Right renal cortex interstitium (tissue), 3 donors: ENCODE data around the gene LACTB. TPM values are rescaled to one million over a fixed set of nuclear protein-coding genes. Genes with fewer than 3 reads are reported as not detected.

ENCODE experiments used
- DNase-seq, 3 donors: peaks; one replicate each; pipeline ENCODE4 v3.0.0-alpha.2; 2013; ENCODE audit warnings: low read depth in 3 of 3, low spot score in 2 of 3
- polyA plus RNA-seq, 3 donors: library from polyadenylated mRNA; unstranded; fragments of 120-200 nt; gene quantifications; one replicate each; pipeline ENCODE4 v1.2.1, GENCODE V29; 2013; ENCODE audit not compliant: insufficient read length in 3 of 3

Gene LACTB, protein sequence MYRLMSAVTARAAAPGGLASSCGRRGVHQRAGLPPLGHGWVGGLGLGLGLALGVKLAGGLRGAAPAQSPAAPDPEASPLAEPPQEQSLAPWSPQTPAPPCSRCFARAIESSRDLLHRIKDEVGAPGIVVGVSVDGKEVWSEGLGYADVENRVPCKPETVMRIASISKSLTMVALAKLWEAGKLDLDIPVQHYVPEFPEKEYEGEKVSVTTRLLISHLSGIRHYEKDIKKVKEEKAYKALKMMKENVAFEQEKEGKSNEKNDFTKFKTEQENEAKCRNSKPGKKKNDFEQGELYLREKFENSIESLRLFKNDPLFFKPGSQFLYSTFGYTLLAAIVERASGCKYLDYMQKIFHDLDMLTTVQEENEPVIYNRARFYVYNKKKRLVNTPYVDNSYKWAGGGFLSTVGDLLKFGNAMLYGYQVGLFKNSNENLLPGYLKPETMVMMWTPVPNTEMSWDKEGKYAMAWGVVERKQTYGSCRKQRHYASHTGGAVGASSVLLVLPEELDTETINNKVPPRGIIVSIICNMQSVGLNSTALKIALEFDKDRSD
- 10 to 100 TPM; 18.3 to 23.7 (median 22.6) TPM for polyA plus RNA-seq

DNA sequence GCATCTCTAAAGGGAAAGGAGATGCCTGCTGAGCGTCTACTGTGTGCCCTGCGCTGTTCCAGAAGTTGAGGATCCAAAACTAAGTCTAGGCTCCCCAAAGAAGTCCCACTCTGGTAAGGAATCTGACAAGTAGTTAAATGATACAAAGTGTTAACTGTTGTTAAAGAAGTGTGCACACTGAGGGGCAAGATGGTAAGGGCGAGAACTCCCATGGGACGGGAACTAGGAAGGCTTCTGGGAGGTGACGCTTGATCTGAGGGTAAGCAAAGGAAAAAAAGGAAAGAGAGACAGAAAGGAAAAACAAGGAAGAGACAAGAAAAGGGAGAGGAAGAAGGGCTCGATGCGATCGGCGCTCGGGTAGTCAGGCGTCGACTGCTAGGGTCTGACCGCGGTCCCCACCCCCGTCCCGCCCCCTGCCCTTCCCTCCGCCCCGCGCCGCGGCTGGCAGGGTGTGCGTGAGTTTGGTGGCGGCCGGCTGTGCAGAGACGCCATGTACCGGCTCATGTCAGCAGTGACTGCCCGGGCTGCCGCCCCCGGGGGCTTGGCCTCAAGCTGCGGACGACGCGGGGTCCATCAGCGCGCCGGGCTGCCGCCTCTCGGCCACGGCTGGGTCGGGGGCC, at the start of gene LACTB:
TSS of gene LACTB (plus strand) at position 480 of the 620 bp plus-strand sequence. CDS start at position 491, 11 bp downstream.
- peak; percentile 52 to 84 (median 69) for DNase-seq

DNA sequence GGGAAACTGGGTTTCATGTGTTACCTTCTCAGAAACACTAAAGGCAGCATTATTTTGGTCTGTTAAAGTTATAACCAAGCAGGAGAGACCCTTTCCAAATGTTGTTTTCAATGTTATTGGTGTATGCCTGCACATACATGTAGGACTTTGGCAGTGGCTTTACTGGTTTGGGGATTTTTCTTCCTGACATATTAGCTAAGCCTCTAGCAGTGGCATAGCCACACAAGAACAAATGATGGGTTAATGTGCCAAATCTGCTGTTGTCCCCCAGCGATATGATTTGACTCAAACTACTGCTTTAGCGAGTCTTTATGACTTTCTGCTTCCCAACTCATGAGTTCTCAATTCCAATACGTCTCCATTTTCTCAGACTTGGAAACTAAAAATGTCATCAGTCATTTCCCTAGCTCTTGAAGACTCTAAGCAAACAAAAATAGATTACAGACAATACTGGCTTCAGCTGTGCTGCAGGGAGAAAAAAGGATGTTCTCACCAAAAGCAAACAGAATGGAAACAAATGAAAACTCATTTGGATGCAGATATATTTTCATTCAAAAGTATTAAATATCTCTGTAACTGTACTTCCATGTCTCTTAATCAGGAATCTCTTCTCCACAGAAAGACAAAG, 49.5 kb upstream of the LACTB start:
- DNase-seq, result no peak

DNA sequence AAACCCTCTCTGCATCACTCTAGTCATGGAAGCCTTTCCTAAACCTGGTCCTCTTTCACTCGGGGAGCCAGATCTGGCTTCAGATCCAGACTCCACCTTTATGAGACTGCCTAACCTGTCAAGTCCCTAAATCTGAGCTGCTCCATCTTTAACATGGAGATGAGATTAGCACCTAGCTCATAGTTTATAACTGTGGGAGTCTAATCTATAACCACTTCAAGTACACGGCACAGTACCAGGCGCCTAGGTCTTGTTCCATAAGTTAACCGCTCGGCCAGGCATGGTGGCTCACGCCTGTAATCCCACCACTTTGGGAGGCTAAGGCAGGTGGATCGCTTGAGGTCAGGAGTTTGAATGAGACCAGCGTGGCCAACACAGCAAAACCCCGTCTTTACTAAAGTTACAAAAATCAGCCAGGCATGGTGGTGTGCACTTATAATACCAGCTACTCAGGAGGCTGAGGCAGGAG, 48.8 kb upstream of the LACTB start:
- no peak for DNase-seq

DNA sequence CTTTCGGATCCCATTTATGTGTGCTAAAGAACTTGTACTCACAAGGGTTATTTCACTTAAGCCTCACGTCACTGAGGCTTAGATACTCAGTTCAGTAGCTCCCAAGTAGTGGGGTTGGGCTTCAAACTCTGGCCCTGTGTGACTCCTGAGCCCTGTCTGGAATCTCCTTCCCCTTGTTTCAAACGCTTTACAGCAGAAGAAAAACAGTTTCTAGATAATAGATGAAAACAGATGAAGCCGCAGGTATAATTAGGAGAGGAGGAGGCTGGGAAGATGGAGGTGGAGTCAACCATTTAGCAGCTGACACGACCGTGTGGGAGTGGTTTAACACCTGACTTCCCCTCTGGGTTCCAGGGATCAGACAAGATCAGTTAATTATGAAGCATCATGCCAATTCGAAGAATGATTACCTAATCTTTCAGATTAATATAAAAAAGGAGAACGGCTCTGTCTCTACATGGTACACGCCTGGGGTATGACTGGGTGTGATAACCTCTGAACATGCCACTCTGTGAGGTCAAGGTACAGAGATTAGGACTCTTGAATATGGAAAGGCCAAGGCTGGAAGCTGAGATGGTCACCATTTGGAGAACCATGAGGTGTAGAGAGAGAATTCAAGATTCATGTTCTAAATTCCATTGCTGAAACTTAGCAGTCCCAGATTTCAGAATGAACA, 48.0 kb upstream of the LACTB start:
- no peak for DNase-seq

DNA sequence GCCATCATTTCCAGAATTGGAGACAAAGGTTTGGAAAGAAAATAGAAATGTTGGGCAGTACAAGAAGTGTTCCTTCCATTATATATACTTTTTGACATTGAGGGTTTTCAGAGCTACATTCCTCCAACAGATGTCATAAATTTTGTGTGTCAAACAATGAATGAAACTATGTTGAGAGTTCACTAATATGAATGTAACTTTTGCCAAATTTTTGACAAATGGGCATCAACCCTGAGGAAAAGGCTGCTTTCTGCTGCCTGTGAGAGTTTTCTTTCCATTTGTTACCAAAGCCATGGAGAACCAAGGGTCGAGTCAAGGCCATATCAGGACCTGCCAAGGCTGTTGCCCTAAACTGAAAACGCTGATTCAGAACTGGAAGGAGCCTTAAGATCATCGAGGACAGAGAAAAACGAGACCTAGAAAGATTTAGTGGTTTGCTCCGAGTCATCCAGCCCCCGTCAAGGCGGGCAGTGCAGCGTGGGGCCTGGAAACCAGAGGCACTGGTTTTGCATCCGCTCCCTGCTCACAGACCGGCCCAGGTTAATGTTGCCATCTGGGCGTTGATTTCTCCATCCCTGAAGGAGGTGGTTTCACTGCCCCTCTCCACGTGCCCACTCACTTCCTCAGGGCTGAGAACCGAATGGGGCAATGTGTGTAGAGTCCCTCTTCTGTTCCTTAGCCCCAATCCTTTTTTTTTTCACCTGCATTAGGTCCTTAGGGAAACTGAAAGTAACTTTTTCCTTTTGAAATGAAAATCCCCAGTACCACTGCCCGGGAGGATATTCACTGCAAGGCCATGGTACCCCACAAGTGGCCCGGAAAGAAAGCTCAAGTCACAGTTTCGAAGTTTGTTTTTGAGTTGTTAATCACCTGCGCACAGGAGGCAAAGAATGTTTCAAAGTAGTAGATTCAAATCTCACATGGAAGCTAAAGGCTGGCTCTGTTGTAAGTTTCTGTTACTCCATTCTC, 46.4 kb upstream of the LACTB start:
- DNase-seq, result no peak

DNA sequence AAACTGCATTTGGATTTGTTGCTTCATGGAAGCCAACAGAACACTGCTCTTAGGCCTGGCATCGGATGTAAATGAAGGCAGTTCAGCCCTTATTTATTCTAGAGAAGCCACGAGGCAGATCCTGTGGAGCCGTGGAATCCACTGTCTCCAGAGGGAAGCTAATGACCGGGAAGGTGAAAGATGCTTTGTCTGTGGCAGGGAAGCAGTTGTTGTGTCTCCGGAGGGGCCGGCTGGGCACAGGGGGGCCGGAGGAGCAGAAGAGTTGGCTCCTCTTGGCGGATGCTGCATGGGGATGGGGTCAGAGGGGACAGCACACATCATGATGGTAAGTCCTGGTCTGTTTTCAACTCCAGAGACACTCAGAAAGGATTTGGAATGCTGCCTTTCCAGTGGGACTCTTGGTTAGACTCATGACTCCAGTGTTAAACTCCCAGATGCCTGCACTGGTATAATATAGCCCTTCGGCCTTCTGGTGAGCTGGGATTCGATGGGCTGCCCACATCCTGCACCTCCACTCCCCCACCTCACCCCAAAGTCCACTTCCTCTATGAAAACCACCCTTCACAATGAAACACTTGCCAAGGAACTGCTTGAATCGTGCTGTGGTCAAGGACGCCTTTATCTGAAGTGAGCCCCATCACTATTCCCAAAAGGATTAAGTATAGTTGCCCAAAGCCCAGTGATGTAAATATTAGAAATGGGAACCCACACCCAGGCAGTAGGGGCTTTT, 45.5 kb upstream of the LACTB start:
- DNase-seq, result no peak

DNA sequence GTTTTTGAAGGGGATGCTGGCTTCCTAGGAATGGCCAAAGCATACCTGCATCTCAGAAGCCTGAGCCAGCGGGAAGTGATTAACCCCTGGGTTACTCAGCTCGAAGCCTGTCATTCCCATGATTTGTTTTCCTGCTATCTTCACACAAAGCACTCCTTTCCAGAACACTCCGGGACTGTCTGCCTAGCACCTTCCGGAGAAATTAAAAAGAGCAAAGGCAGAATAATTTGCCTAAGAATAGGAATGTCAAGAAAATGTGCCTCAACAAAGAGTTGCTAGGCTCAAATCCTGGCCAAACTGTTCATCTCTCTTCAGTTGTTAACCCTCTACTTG, 45.0 kb upstream of the LACTB start:
- DNase-seq, result no peak

DNA sequence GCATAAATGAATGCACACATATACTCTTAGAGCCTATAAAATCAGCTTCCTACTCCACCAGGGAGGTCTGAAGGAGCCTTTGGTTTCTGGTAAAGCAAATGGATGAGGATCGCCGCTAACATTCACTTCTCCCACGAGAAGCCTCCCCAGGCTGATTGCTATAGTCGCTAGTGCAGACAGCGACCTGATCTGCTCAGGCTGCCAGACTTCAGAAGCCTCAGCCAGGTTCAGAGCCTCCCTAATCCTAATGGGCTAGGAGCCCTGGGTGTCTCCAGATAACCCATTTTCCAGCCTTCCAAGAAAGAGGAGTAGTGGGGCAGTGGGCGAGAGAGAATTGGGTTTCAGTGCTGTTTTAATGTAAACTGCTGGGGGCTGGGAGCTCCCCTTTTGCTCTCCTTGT, 43.7 kb upstream of the LACTB start:
- no peak for DNase-seq

DNA sequence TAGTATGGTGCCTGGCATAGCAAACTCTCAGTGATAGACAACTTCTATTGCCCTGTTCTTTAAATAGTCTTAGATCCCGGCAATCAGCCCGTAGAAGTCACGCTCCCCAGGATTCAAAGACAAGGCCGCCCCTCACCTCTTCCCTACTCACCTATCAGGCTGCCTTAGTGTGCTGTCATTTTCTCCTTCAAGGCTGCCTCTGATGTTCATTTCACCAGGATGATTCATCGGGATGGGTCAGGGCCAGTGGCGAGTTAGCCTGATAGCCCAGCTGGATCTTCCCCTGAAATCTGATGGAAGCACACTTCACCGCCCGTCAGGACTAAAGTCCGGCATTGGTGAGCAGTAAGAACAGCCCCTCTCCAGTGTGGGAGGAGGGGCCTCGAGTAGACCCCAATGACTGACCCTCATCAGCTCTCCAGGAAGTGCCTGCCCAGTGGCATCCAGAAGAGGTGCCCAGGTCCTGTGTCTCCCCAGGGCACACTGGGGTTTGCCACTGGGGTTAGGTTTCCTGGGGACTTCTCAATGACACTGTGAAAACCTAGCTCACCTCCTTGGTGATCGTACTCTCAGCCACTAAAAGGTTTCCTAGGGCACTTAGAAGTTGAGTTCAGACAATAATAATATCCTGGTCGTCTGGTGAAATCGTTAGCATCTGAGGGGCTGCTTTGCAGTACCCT, 41.6 kb upstream of the LACTB start:
- DNase-seq, result no peak

DNA sequence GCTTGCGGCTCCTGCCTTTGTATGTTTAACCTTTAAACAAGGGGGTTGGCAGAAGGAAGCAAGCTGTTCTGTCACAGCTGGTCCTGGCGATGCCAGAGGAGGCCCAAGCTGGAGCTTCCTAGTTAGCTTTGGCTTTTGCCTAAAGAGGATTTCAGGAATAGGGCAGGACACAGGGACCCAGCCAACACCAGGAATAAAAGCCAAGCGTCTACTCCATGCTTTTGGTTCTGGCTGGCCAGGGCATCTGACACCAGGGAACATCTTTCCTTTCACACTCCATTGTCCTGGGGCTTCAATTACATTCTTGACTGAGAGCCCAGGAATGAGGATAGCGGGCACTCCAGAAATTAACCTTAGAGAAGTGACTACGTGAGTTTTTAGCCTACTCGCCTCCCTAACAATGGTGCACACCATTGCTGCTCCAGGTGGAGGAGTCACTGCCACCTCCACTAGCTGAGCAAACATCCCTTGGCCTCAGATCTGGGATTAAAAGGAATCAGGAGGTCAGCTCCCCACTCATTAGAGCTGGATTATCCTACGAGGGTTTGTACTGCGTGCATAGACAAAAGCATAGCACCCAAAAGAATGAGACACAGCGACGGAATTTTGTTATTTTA, 40.9 kb upstream of the LACTB start:
- no peak for DNase-seq

DNA sequence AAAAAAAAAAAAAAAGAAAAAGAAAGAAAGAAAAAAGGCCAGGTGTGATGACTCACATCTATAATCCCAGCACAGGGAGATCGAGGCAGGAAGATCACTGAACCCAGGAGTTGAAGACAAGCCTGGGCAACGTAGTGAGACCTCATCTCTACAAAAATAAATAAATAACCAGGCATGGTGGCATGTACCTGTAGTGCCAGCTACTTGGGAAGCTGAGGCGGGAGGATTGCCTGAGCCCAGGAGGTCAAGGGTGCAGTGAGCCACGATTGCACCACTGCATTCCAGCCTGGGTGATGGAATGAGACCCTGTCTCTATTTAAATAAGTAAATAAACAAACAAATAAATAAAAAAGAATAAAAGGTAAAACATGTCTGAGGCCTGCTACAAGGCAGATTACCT, 39.3 kb upstream of the LACTB start:
- DNase-seq, result no peak

DNA sequence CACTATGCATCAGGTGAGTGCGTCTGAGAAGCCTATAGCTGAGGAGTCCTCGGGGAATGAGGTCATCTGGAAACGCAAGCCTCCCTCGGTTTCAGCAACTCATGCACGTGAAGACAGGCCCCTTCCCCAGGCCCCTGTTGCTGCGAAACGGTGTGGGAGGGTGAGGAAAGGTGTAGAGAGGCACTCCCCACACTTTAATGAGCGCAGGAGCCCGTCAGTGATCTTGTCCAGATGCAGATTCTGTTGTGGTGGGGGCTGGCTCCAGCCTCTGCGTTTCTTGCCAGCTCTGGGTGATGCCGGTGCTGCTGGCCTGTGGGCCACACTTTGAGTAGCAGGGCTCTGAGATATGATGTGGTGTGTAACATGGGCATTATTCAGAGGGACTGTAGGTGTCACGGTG, 38.6 kb upstream of the LACTB start:
- no peak for DNase-seq

DNA sequence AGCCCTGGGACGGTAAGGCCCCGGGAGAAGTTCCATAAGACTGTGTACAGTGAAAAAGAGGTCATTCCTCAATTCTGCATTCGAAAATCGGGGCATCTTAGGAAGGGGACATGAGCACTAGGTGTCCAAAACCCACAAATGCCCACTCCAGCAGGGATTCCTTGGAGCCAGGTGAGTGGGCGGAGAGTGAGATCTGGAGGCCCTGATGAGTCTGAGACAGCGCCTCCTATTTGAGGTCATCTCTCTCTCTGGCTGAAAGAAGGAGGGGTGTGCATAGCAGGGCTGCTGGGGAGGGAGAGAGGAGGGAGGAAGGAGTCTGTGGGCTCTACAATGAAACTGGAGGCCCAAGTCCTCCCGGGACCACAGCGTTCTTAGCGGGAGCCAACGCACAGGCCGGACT, 38.1 kb upstream of the LACTB start:
- DNase-seq, result no peak

DNA sequence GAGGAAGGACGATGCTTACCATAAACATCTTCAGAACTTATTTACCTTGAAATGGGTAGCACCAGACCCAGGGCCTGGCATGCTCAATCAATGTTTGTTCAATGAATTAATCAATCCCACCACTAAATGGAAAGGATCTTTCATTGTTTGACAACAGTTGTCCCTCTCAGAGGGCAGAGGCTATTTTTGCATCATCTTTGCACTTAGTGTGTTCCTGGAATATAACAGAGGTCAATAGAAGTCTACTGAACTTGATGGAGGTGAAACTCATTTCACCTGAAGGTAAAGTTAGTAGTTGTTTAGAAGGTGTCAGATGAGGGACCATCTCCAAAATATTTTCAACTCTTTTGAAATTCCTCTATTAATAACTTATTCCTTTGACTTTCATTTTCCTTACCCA, 36.9 kb upstream of the LACTB start:
- DNase-seq, result no peak

DNA sequence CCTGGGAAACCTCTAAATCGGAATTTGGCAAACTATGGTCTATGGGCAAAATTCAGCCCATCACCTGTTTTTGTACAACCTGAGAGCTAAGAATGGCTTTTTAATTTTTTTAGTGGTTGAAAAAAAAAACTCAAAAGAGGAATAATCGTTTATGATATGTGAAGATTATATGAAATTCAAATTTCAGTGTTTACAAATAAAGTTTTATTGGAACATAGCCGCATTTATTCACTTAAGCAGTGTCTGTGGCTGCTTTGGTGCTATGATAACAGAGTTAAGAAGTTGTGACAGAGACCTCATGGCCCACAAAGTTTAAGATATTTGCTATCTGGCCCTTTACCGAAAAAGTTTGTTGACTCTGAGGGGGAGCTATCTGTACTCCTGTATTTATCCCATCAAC, 36.4 kb upstream of the LACTB start:
- DNase-seq, result no peak

DNA sequence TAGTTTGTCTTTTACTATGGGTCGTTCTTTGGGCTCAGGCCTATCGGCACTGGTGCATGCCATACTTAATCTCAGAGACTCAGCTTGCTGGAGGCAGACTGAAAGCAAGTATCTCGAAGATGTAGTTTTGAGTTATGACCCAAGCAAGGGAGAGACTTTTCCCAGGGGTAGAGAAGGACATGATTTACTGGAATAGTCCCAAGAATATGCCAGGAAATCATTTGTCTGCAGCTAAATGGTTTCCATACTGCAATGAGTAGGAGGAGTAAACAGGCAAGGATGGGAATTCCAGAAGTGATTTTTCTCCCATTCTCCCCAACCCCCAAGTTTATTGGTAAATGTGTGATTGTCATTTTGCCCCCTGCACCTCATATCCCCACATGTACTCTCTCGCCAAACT, 35.4 kb upstream of the LACTB start:
- no peak for DNase-seq

DNA sequence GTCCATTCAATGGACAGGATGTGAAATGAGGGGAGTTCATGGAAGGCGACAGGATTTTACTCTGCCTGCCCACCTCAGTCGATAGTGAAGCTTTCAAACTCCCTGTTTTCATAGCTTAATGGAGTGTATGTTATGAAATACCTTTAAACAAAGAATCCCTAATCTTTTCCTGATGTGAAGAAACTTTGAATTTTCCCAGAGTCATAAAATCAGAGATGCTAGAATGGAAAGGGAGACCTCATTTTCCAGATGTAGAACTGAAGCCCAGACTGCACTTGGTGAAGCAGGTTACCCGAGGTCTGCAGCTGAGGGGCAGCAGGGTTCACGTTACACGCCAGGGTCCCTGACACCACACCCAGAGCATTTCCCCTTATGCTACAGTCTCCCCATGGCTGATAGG, 34.7 kb upstream of the LACTB start:
- no peak for DNase-seq

DNA sequence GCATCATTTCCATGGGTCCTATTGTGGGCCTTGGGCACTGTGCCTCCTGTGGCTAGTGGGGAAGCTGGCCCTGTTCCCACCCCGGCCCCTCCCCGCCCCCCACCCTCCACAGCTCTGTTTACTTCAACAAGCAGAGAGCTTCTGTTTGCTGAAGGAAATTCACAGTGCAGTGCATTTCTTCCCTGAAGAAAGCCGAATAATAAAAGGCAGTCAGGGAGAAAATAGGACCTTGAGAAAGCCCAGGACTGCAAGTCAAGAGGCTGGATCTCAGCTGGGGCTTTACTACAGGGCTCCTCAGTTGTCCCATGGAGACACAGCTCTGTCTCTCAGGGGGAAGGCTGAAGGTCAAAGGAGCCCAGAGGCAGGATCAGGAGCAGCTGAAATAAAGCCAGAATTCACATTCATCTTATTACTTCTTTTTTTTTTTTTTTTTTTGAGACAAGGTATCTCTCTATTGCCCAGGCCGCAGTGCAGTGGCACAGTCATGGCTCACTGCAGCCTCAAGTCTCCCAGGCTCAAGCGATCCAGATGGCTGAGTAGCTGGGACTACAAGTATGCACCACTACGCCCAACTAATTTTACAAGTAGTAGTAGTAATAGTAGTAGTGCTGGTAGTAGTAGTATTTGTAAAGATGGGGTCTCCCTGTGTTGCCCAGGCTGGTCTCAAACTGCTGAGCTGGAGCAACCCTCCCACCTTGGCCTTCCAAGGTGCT, 33.0 kb upstream of the LACTB start:
- no peak for DNase-seq
